ENCODE data around the gene KRTAP12-2.

DNA sequence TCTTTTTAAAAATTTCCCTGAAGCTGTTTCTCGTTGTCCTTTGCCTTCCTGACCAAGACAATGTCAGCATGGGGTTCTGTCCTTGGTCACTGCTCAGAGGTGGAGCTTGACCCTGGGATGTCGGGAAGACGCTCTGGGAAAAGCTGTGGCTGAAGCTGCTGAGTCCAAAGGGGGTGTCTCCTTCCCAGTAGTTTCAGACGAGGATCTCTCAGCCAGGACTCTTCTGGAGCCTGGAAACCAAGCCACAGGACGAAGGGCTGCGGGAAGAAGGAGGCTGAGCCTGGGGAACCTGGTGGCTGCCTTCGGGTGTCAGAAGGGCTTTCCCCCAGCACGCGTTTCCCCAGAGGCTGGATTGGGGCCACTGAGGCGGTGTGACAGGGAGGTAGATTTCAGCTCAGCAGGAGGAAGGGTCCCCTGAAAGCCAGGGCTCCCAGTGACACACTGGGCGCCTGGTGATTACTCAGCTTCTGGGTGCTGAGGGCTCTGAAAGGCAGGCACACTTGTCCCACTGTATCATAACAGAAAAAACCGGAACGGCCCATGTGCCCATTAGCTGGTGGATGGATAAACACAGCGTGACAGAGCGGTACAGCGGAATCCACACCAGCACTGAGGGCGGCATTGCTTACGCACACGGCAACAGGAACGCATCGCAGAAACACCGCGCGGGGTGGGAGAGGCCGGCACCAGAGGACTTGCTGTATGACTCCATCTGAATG lies 20.3 kb upstream of the KRTAP12-2 start:
- TF ChIP-seq, protein P1, sequence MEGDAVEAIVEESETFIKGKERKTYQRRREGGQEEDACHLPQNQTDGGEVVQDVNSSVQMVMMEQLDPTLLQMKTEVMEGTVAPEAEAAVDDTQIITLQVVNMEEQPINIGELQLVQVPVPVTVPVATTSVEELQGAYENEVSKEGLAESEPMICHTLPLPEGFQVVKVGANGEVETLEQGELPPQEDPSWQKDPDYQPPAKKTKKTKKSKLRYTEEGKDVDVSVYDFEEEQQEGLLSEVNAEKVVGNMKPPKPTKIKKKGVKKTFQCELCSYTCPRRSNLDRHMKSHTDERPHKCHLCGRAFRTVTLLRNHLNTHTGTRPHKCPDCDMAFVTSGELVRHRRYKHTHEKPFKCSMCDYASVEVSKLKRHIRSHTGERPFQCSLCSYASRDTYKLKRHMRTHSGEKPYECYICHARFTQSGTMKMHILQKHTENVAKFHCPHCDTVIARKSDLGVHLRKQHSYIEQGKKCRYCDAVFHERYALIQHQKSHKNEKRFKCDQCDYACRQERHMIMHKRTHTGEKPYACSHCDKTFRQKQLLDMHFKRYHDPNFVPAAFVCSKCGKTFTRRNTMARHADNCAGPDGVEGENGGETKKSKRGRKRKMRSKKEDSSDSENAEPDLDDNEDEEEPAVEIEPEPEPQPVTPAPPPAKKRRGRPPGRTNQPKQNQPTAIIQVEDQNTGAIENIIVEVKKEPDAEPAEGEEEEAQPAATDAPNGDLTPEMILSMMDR (IDR thresholded peaks at IDR 0.05), result no peak
- TF ChIP-seq ATF1 (CRISPR knock-in tag; IDR thresholded peaks at IDR 0.05) (no peak), NR2C2 (CRISPR knock-in tag; IDR thresholded peaks at IDR 0.05) (no peak), TCF7 (CRISPR knock-in tag; IDR thresholded peaks at IDR 0.05; ENCODE audit: low read depth) (no peak), NR1H2 (CRISPR knock-in tag; IDR thresholded peaks at IDR 0.05) (no peak), TEAD4 (CRISPR knock-in tag; IDR thresholded peaks at IDR 0.05) (no peak), ELF4 (CRISPR knock-in tag; IDR thresholded peaks at IDR 0.05; ENCODE audit: low read depth) (no peak)
- TF ChIP-seq, protein P2, sequence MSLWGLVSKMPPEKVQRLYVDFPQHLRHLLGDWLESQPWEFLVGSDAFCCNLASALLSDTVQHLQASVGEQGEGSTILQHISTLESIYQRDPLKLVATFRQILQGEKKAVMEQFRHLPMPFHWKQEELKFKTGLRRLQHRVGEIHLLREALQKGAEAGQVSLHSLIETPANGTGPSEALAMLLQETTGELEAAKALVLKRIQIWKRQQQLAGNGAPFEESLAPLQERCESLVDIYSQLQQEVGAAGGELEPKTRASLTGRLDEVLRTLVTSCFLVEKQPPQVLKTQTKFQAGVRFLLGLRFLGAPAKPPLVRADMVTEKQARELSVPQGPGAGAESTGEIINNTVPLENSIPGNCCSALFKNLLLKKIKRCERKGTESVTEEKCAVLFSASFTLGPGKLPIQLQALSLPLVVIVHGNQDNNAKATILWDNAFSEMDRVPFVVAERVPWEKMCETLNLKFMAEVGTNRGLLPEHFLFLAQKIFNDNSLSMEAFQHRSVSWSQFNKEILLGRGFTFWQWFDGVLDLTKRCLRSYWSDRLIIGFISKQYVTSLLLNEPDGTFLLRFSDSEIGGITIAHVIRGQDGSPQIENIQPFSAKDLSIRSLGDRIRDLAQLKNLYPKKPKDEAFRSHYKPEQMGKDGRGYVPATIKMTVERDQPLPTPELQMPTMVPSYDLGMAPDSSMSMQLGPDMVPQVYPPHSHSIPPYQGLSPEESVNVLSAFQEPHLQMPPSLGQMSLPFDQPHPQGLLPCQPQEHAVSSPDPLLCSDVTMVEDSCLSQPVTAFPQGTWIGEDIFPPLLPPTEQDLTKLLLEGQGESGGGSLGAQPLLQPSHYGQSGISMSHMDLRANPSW (CRISPR knock-in tag; conservative IDR thresholded peaks at IDR 0.05; ENCODE audit: low read depth), result no peak
- TF ChIP-seq, protein P3, sequence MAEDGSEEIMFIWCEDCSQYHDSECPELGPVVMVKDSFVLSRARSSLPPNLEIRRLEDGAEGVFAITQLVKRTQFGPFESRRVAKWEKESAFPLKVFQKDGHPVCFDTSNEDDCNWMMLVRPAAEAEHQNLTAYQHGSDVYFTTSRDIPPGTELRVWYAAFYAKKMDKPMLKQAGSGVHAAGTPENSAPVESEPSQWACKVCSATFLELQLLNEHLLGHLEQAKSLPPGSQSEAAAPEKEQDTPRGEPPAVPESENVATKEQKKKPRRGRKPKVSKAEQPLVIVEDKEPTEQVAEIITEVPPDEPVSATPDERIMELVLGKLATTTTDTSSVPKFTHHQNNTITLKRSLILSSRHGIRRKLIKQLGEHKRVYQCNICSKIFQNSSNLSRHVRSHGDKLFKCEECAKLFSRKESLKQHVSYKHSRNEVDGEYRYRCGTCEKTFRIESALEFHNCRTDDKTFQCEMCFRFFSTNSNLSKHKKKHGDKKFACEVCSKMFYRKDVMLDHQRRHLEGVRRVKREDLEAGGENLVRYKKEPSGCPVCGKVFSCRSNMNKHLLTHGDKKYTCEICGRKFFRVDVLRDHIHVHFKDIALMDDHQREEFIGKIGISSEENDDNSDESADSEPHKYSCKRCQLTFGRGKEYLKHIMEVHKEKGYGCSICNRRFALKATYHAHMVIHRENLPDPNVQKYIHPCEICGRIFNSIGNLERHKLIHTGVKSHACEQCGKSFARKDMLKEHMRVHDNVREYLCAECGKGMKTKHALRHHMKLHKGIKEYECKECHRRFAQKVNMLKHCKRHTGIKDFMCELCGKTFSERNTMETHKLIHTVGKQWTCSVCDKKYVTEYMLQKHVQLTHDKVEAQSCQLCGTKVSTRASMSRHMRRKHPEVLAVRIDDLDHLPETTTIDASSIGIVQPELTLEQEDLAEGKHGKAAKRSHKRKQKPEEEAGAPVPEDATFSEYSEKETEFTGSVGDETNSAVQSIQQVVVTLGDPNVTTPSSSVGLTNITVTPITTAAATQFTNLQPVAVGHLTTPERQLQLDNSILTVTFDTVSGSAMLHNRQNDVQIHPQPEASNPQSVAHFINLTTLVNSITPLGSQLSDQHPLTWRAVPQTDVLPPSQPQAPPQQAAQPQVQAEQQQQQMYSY (CRISPR knock-in tag; IDR thresholded peaks at IDR 0.05), result no peak
- TF ChIP-seq, protein P4, sequence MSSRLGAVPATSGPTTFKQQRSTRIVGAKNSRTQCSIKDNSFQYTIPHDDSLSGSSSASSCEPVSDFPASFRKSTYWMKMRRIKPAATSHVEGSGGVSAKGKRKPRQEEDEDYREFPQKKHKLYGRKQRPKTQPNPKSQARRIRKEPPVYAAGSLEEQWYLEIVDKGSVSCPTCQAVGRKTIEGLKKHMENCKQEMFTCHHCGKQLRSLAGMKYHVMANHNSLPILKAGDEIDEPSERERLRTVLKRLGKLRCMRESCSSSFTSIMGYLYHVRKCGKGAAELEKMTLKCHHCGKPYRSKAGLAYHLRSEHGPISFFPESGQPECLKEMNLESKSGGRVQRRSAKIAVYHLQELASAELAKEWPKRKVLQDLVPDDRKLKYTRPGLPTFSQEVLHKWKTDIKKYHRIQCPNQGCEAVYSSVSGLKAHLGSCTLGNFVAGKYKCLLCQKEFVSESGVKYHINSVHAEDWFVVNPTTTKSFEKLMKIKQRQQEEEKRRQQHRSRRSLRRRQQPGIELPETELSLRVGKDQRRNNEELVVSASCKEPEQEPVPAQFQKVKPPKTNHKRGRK (CRISPR knock-in tag; IDR thresholded peaks at IDR 0.05; ENCODE audit: borderline replicate concordance), result no peak
- TF ChIP-seq, protein P5, sequence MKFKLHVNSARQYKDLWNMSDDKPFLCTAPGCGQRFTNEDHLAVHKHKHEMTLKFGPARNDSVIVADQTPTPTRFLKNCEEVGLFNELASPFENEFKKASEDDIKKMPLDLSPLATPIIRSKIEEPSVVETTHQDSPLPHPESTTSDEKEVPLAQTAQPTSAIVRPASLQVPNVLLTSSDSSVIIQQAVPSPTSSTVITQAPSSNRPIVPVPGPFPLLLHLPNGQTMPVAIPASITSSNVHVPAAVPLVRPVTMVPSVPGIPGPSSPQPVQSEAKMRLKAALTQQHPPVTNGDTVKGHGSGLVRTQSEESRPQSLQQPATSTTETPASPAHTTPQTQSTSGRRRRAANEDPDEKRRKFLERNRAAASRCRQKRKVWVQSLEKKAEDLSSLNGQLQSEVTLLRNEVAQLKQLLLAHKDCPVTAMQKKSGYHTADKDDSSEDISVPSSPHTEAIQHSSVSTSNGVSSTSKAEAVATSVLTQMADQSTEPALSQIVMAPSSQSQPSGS (CRISPR knock-in tag; IDR thresholded peaks at IDR 0.05; ENCODE audit: borderline replicate concordance, low read depth), result no peak
- TF ChIP-seq, protein P6, sequence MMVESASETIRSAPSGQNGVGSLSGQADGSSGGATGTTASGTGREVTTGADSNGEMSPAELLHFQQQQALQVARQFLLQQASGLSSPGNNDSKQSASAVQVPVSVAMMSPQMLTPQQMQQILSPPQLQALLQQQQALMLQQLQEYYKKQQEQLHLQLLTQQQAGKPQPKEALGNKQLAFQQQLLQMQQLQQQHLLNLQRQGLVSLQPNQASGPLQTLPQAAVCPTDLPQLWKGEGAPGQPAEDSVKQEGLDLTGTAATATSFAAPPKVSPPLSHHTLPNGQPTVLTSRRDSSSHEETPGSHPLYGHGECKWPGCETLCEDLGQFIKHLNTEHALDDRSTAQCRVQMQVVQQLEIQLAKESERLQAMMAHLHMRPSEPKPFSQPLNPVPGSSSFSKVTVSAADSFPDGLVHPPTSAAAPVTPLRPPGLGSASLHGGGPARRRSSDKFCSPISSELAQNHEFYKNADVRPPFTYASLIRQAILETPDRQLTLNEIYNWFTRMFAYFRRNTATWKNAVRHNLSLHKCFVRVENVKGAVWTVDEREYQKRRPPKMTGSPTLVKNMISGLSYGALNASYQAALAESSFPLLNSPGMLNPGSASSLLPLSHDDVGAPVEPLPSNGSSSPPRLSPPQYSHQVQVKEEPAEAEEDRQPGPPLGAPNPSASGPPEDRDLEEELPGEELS (CRISPR knock-in tag; IDR thresholded peaks at IDR 0.05), result no peak
- TF ChIP-seq, protein P7, sequence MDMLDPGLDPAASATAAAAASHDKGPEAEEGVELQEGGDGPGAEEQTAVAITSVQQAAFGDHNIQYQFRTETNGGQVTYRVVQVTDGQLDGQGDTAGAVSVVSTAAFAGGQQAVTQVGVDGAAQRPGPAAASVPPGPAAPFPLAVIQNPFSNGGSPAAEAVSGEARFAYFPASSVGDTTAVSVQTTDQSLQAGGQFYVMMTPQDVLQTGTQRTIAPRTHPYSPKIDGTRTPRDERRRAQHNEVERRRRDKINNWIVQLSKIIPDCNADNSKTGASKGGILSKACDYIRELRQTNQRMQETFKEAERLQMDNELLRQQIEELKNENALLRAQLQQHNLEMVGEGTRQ (CRISPR knock-in tag; IDR thresholded peaks at IDR 0.05), result no peak
- TF ChIP-seq, protein P8, sequence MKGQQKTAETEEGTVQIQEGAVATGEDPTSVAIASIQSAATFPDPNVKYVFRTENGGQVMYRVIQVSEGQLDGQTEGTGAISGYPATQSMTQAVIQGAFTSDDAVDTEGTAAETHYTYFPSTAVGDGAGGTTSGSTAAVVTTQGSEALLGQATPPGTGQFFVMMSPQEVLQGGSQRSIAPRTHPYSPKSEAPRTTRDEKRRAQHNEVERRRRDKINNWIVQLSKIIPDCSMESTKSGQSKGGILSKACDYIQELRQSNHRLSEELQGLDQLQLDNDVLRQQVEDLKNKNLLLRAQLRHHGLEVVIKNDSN (CRISPR knock-in tag; IDR thresholded peaks at IDR 0.05), result no peak
